WTC11 (cell line): ENCODE measurements around the gene CCDC61.

ENCODE experiments used
- CREB1 ChIP-seq: sonication (generic); formaldehyde crosslinking; IDR thresholded peaks from 2 replicates; pipeline ENCODE4 v1.8.0; 2023; ENCODE audit warnings: mild to moderate bottlenecking, missing genetic modification reagents
- FOXK1 ChIP-seq: sonication (generic); formaldehyde crosslinking; IDR thresholded peaks from 2 replicates; pipeline ENCODE4 v1.8.0; 2022; ENCODE audit warnings: mild to moderate bottlenecking, moderate library complexity, missing genetic modification reagents
- TF ChIP-seq, protein P1 (sequence below): sonication (generic); formaldehyde crosslinking; IDR thresholded peaks from 2 replicates; pipeline ENCODE4 v1.8.0; 2022; ENCODE audit warnings: mild to moderate bottlenecking, missing genetic modification reagents
- TF ChIP-seq, protein P2 (sequence below): fragments of 200-600 bp; IDR thresholded peaks from 2 replicates; pipeline ENCODE4 v1.8.0; 2022; ENCODE audit warnings: antibody characterized with exemption
- TF ChIP-seq, protein P3 (sequence below): fragments of 250-450 bp; sonication (Bioruptor Pico); IDR thresholded peaks from 2 replicates; pipeline ENCODE4 v2.1.2; 2022; ENCODE audit warnings: mild to moderate bottlenecking, moderate library complexity

DNA sequence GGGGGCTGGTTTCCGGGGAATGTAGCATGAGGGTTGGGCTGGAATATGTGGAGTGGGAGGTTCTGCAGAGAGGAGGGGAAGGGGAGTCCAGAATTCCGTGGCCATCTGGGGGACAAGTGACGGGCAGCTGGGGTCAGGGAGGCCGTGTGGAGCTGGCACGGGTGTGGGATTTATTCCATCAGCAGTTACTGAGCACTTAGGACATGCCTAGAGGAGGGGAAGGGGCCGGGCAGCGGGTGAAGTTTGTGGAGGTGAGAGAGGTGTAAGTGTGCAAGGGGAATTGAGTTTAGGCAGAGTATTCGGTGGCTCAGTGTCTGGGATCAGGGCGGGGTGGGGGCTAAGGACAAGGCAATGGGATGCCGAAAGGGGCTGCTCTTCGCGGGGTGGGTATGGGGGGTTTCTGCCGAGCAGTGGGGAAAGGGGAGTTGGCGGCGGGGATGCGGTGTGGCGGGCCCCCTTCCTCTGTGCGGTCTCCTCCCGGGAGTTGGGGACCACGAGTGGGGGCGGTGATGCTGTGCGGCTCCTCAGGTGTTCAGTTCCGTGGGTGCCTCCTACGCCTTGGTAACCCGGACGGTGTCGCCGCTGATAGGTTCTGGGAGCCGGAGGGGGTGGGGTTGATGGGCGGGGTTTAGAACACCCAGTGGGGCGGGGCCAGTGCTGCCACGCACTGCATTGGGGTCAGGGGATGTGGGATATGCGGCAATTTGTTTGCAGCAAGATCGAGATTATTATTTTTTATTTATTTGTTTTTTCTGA lies 5.4 kb downstream of the CCDC61 start:
- TF ChIP-seq, protein P1, sequence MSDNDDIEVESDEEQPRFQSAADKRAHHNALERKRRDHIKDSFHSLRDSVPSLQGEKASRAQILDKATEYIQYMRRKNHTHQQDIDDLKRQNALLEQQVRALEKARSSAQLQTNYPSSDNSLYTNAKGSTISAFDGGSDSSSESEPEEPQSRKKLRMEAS = no peak
- TF ChIP-seq CREB1 (CRISPR knock-in tag) = no peak
- TF ChIP-seq, protein P2, sequence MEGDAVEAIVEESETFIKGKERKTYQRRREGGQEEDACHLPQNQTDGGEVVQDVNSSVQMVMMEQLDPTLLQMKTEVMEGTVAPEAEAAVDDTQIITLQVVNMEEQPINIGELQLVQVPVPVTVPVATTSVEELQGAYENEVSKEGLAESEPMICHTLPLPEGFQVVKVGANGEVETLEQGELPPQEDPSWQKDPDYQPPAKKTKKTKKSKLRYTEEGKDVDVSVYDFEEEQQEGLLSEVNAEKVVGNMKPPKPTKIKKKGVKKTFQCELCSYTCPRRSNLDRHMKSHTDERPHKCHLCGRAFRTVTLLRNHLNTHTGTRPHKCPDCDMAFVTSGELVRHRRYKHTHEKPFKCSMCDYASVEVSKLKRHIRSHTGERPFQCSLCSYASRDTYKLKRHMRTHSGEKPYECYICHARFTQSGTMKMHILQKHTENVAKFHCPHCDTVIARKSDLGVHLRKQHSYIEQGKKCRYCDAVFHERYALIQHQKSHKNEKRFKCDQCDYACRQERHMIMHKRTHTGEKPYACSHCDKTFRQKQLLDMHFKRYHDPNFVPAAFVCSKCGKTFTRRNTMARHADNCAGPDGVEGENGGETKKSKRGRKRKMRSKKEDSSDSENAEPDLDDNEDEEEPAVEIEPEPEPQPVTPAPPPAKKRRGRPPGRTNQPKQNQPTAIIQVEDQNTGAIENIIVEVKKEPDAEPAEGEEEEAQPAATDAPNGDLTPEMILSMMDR = no peak
- TF ChIP-seq, protein P3, sequence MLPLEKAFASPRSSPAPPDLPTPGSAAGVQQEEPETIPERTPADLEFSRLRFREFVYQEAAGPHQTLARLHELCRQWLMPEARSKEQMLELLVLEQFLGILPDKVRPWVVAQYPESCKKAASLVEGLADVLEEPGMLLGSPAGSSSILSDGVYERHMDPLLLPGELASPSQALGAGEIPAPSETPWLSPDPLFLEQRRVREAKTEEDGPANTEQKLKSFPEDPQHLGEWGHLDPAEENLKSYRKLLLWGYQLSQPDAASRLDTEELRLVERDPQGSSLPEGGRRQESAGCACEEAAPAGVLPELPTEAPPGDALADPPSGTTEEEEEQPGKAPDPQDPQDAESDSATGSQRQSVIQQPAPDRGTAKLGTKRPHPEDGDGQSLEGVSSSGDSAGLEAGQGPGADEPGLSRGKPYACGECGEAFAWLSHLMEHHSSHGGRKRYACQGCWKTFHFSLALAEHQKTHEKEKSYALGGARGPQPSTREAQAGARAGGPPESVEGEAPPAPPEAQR (CRISPR knock-in tag) = no peak
- TF ChIP-seq FOXK1 (CRISPR knock-in tag) = no peak
